HG03097 (cell line): ENCODE data around the gene HBS1L.

Experiments used
- ATAC-seq: cut with Tn5 transposase; IDR thresholded peaks from one replicate; pipeline ENCODE4 v1.9.1; 2021; ENCODE audit not compliant: unreplicated experiment, low FRiP score

The HBS1L gene

DNA sequence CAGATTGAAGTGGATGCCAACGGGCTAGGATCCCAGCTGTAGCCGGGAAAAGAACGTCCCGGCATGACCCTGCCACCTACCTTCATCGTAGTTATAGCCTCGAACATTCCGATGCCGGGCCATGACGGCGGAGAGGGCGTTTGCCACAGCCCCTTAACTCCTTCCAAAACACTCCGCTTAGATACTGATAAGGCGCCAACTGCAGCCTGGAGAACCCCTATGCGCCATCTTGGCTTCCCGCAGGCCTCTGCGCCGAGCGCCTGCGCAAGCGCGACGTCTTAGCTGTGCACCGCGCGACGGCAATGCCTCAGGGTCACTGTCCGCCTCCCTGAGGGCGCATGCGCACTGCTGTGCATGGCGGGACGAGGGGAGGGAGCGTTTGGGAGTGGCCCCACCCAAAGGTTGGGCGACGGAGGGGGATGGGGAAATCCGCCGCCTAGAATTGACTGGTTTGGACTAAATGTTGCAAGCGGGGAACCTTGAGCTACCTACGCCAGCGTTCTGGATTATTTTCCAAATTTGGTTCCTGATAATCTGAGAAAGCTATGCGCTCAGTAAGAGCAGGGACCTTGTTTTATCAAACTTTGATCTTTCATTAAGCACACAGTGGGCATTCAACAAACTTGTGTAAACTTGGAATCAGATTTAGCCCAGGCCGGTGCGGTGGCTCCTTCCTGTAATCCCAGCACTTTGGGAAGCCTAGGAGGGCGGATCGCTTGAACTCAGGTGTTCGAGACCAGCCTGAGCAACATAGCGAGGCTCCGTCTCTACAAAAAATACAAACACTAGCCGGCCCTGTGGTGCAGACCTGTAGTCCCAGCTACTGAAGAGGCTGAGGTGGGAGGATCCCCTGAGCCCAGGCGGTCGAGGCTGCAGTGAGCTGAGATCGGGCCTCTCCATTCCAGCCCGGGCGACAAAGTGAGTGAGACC is at the start of gene HBS1L:
HBS1L (minus strand) TSS at position 254 of the 930 bp plus-strand sequence; CDS start at position 123, 131 bp downstream.
- peak; percentile 95 for ATAC-seq

DNA sequence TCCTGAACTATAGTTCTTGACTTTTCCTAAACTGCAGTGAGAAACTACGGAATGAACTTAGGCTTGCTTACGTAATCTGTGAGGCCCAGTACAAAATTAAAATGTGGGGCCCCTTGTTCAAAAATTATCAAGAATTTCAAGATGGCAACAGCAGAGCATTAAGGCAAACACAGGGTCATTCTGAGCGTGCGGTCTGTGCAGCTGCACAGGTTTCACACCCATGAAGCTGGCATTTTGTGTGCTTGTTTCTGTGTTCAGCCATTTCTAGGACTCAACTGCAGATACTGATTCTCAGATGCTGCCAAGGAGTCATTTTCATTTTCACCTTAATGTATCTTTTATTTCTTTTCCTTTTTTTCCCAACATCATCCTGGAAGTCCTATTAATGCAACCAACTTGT is 49.6 kb upstream of the HBS1L start:
- ATAC-seq, result no peak

DNA sequence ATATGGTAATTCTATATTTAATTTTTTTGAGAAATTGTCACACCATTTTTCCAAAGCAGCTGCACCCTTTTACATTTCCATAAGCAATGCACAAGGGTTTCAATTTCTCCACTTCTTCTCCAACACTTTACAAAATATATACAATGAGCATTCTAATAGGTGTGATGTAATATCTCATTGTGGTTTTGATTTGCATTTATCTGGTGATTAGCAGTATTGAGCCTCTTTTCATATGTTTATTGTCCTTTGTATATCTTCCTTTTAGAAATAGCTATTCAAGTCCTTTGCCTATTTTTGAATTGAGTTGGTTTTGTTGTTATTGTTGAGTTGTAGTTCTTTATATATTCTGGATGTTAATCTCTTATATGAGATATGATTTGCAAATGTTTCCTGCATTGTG is 47.6 kb upstream of the HBS1L start:
- ATAC-seq, result no peak

DNA sequence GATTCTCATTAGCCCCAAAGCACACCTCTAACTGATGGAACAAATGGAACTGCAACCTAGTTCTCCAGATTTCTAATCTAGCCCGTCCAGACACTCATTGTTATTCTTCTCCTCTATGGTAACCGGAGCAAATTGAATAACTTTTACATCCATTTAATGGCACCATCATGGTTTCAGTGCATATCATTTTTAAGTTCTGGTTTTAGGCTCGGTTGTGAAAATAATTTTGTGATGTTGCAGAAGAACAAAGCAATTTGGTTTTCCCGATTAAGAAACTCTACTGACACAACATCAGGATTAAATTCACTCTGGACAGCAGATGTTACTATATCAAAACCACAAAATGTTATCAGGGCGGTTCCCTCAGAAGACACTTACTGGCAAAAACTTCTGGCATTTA is 42.5 kb upstream of the HBS1L start:
- ATAC-seq, result no peak

DNA sequence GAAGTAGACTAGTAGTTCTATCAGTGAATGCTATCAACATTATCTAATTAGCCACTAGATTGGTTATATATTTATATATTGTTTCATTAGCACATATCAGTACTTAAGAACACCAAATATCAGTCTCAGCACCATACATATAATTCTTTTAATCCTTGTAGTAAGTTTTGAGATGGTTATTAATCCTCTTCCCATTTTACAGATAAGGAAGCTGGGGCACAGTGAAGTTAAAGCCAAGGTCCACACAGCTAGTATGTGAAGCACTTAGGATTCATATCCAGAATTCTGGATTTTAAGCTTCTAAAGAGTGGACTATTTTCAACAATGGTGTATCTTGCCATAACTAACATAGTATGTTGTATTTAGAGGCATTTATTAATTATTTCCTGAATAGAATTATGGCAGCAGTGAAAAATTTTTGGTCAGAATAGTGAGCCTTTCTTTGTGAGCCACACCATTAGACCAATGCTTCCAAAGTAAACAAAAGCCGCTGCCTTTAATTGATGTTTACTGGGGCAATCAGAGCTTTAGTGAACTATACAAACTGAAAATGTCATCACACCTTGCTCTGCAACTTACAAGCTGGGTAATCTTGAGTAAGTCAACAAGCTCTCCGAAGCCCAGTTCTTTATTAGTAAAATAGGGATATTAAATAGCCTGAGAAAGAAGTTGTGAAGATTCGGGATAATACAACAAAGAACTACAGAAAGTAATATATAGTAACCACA is 41.9 kb upstream of the HBS1L start:
- no peak for ATAC-seq

DNA sequence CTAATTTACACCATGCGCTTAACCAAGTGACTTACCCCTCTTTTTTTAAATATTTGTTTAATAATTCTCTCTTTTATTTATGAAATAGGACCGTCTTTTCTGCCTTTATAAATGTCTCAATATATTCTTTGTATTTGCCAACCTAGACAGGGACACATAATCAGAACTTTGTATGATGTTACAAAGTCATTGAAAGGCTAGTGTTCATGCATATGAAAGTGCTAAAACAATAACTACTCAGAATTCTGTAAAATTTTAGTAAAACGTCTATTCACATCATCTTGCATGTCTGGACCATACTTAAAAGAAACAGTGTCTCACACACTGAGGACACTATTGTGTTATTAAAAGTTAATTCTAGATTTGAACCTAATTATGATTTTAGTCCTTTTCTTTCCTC is 41.1 kb upstream of the HBS1L start:
- no peak for ATAC-seq

DNA sequence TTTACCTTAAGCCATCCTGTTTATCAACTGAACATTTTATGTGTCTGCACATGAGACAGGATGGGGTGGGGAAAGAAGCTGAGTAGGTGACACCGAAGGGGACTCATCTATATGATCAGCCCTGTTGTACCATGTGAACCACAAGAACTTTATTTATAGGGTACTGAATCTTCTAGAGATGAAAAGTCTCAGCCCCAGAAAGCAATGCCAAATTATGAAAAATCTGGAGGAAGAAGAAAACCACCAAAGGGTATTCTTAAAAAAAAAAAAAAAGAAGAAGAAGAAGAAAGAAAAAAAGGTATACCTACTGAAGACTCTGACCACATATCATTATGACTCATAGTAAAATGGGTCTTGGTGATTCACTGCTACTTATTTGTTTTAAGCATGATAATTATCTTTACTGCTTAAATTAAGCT is 39.8 kb upstream of the HBS1L start:
- no peak for ATAC-seq

DNA sequence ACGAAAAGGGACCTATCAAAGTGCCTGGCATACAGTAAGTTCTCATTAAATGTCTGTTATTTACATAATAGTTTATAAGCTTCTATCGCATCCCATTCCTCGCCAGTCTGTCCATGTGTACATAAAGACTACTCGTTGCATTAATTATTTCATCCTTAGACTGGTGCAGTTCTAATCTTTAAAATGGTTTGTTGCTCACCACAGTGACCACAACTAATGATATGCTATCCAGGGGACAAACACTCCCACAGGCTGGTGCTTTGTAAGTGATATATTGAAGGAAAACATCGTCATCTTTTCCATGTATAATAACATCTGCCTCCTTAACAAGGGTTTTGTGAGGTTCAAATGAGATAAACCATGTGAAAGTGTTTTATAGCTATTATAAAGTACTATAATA is 39.0 kb upstream of the HBS1L start:
- ATAC-seq, result no peak

DNA sequence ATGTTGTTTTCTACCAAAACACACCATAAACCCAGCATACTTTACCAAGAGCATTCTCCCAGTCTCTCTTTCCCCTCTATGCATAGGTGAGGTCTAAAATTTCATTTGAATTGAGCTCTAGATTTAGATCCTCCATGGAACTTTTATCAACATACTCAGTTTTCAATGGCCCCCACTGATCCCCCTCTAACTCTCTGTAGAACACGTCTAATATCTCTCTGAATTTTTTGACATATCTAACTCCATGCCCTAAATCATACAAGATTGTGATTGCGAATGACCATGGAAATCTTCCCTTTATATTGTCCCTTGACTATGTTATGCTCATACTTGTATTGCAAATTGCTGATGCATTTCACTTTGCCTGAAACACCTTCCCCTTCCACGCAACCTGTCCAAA is 38.1 kb upstream of the HBS1L start:
- ATAC-seq, result no peak

DNA sequence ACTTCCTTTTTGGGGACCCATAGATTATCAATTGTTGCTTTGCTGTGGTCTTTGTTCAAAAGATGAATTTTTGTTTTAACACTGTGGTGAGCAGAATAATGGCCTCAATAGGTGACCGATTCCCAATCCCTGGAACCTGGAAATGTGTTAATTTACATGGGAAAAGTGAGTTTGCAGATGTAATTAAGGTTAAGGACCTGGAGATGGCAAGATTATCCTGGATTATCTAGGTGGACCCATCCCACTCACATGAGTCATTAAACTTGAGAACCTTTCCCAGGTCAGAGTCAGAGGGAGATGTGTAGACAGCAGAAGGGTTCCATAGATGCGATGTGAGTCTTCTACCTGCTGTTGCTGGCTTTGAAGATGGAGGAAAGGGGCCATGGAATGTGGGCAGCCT is 36.2 kb upstream of the HBS1L start:
- no peak for ATAC-seq

DNA sequence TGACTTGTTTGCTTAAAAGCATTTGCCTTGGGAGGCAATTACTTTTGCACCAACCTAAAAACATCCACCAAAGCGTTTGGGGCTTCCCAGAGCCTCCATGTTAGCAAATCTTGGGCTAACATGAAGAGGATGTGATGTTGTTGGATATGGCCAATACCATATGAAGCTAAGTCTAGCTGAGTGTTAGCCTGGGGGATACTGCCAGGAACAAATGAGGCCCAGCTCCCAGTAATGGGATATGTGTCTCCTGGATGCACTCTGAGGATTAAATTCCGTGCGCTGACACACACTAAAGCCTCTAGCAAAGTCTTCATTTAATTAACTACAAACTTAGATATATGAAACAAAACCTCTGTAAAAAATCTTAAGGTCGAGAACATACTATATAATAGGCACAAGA is 35.3 kb upstream of the HBS1L start:
- no peak for ATAC-seq

DNA sequence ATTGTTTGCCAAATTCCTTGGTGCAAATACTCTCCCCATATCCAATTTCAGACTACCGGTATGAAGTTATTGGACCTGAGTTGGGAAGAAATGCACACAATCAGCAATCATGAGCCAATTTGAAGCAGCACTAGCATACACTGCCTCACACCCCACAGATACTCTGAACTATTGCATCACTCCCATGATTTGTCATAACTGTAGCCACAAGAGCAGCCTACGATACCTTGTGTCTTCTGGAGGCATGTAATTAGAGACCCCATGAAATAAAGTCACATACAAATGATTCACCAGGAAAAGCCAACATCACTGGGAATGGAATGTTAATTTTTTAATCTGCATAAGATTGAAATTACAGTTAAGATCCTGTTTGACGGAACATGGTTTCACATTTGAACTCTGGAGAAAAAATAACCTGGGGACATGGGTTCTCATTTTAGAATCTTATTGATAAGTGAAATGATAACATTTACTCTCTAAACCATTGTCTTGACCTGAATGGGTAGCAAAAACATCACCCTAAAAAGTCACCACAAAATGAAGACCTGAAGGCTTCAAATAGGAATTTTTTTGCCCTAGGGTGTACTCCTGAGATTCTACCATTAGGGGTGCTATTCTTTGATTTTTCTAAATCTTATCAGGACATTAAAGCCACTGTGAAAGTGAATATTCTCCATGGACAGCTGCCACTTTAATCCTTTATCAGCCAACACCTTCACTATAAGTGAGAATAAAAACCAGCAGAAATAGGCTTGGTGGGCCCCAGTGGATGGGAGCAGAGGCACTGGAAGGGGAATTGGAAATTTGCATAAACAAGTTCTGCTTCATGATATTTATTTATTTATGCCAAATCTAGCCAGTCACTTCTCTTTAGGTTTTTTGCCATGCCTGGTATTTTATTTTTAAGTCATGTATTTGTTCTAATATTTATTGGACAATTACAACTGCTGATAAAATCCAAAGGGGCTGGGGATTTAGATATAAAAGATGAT is 34.5 kb upstream of the HBS1L start:
- ATAC-seq, result peak; percentile 76

DNA sequence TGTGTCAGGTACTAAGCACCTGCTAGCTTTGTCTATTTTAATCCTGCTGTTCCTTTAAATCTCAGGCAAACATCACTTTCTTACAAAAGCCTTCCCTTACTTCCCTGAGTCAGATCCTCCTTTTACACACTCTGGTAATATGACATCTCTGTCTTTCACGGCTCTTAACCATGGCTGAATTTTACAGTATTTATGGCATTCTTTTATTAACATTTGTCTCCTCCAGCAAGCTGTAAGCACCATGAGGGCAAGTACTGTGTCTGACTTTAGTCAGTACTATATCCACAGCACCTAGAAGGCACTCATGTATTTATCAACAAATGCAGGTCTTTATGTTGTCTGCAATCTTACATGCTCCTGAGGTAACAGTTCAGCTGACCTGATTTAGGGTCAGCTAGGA is 33.7 kb upstream of the HBS1L start:
- peak; percentile 3 for ATAC-seq

DNA sequence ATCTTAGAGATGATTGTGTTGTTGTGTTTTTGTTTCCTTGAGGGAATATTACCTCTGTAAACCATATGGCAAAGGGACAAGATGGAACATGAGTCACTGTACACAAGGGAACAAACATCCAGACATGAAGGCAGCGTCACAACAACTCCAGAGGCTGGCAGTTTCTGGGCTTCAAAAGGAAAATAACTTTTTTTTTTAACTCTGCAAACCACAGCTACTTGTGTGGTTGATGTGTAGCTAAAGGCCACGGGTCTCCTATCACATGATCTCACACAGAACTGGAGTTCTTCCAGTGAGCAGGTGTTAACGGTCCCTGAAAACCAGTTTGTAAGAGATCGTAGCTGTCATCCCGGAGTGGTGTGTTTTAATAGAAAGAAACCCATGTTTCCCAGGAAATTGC is 33.2 kb upstream of the HBS1L start:
- ATAC-seq, result no peak

DNA sequence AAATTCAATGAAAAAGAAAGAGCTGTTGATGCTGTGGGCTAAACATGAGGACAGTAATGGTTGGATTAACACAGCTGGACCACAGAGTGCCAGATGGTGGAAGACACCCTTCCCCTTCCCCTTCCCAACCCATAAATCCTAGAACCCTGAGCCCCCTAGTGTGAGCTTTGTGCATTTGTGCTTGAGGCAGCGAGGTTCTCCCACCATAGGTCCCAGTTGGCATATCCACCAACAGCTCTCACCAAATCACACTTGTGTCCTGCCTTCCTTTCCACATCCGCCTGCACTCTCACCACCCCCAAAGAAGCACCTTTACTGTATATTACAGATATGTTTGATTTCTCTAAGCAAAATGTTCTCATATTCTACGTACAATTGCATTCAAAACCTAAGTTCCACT is 32.8 kb upstream of the HBS1L start:
- ATAC-seq, result no peak

DNA sequence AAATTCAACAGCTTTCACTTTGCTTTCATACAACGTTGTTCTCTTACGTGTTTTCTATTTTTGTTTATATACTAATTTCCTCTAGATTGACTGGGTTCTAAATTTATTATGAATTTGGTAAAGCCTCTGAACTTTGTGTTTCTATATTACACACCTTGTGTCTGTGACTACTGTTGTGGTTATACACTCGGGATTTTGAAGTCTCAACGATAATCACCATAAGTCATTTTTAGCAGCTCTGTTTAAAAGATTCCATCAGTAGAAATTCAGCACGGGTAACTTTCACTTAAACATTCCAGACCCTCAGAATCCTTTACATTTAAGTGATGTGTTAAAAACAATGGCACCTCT is 31.8 kb upstream of the HBS1L start:
- no peak for ATAC-seq

DNA sequence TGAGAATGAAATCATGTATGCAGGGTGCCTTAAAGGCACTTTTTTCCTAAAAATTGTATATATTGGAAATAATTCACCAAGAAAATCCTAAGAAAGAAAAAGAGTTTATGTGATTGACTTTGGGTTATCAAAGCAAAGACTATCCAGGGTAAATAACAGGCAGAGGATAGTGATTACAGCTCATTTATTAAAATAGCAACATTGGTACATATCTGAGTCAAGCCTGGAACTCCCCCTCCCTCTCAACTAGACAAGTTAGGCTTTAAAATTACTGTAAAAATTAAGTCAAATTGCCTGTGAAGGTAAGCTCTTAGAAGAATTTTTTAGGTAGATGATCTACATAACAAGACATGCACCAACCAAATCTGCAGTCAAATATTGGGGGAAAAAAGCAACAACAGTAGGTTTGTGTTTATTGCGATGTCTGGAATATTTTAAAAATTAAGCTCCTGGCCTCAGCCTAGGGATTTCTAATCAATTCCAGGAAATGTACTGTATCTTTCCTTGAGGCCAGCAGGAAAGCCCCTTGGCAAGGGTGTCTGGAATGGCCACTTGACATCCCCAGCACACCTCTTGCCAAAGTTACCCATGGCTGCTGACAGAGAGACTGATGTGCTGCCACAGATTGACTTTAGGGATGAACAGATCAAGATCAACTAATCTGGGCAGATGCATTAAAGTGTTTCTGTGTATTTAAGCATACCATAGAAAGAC is 31.2 kb upstream of the HBS1L start:
- no peak for ATAC-seq

DNA sequence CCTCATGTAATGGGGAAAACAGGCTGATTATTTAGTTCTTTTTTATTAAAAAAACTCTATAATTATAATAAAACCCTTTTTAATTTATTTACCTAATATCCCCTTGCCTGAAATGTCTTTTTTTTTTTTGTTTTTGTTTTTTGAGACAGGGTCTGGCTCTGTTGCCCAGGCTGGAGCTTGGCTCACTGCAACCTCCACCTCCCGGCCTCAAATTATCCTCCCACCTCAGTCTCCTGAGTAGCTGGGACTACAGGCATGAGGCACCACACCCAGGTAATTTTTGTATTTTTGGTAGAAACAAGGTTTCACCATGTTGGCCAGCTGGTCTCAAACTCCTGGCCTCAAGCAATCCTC is 30.3 kb upstream of the HBS1L start:
- no peak for ATAC-seq

DNA sequence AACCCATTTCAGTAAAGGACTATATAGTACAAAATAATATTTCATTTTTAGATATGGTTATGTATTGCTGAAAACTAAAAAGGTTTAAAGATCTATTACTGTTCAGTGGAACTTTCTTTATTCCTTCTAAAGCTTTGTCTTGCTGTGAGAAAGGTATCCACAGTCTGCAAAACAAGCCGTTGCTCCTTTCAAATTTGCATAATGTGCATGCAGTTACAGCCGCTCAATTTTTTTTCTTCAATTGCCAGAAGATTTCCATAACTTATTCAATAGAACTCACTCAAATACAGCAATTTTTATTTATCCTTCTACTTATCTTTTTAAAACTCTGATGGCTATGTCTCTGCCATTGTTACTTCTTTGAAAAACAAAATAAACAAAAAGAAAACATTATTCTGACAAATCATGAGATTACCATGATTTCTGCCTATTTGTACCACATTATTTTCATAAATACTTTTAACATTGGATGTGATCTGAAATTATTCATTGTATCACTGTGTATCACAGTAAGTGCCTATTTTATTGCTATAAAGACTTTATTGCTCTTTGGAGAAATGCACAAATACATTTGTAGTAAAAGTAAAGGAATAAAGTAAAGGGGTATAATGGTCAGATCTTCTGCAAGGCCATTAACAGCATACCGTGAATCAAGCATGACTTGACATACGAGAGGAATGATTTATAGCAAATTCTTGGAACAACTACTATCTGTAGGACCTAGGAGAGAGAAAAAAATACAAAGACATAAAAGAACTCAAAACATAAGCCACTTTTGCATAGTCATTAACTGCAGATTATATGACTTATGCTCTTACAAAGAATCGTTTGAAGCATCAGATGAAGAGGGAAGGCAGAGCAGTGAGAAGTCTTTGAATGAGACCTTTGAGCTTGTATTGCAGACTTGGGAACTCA is 29.6 kb upstream of the HBS1L start:
- ATAC-seq, result no peak
